Measurements from ENCODE around the gene IFITM2. TPM values are rescaled to one million over a fixed set of nuclear protein-coding genes. Genes with fewer than 3 reads are reported as not detected.

Gene IFITM2
- total and polyA plus RNA-seq, 10 donors, result 507 to 1,635 (median 979) TPM

DNA sequence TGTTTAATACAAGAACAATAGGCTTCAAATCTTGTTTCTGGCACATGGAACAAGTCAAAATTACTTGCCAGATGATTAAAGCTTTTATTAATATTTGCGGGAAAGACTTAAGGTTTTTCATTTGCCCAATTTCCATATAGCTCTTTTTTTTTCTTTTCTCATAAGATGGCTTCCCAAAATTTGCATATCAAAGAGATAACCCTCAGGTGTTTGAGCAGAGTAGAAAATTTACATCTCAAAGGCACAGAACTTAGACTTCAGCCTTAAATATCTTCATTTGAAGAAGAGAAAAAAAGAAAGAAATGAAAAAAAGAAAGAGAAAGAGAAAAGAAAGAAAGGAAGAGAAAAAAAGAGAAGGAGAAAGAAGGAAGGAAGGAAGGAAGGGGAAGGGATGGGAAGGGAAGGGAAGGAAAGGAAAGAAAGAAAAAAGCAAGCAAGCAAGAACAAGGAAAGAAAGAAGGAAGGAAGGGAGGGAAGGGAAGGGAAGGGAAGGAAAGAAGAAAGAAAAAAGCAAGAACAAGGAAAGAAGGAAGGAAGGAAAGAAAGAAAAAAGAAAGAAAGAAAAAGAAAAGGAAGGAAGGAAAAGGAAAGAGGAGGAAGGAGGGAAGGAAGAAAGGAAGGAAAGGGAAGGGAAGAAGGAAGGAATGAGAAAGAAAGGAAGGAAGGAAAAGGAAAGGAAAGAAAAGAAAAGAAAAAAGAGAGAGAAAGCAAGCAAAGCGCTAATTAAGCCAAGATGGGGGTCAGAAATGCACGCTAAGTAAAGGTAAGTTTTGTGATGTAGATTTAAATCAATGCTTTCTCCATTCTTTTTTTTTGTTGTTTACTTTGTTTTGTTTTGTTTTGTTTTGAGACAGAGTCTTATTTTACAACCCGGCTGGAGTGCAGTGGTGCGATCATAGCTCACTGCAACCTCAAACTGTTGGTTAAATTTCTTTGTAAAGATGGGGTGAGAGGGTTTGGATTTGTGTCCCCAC is 33.2 kb downstream of the IFITM2 start:
- DNase-seq, result no peak
- 67 to 89% (median 82%) methylated on average over 4 to 5 of the region's 5 CpGs for WGBS, 5 donors

DNA sequence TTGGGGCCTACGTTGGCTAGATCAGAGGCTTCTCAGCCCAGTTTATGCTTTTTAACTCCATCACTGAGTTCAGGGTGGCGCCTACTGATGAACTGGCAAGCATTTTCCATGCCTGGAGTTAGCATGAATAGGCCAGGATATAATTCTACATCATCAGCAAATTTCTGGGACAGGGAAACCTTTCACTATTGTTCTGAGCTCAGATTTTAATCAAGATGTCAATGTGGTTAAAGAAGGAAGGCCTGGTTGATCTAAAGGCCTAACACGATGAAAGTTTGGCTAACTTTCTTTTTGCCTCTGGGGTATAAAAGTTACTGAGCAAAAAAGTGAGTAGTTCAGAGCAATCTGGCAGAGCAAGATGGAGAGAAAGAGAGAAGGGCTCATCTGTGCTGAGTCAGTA is 34.7 kb downstream of the IFITM2 start:
- Histone ChIP-seq H3K27me3 (replicated peaks in 1 of 7) (no peaks in the 10 kb centered on the region), H3K4me1 (peaks cover 0 to 31% (median 10%) of the 10 kb centered on the region in 6 donors), H3K36me3 (no peaks in the 10 kb centered on the region), H3K4me3 (no peak overlapping the region), H3K9me3 (no peaks in the 10 kb centered on the region), H3K27ac (peak overlapping the region in 6 of 8 donors; percentile 15 to 66 (median 42))
- WGBS, 5 donors, result 66 to 69% (median 68%) methylated on average over 3 of the region's 3 CpGs
- intact Hi-C loops (cut with DNase I; ENCODE audit: low total_unique reads), result no loop called here
- no peak for DNase-seq
- TF ChIP-seq POLR2A (IDR thresholded peaks at IDR 0.05) (no peak), POLR2AphosphoS5 (IDR thresholded peaks at IDR 0.05) (no peak)
- TF ChIP-seq, protein P1, sequence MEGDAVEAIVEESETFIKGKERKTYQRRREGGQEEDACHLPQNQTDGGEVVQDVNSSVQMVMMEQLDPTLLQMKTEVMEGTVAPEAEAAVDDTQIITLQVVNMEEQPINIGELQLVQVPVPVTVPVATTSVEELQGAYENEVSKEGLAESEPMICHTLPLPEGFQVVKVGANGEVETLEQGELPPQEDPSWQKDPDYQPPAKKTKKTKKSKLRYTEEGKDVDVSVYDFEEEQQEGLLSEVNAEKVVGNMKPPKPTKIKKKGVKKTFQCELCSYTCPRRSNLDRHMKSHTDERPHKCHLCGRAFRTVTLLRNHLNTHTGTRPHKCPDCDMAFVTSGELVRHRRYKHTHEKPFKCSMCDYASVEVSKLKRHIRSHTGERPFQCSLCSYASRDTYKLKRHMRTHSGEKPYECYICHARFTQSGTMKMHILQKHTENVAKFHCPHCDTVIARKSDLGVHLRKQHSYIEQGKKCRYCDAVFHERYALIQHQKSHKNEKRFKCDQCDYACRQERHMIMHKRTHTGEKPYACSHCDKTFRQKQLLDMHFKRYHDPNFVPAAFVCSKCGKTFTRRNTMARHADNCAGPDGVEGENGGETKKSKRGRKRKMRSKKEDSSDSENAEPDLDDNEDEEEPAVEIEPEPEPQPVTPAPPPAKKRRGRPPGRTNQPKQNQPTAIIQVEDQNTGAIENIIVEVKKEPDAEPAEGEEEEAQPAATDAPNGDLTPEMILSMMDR (IDR thresholded peaks at IDR 0.05 in 8 of 11, conservative IDR thresholded peaks at IDR 0.05 in 3 of 11), result no peak

More for the DNA sequence above, 33.2 kb downstream of the IFITM2 start:
- intact Hi-C loops (cut with DNase I; ENCODE audit: low total_unique reads), result no loop called here
- TF ChIP-seq POLR2AphosphoS5 (IDR thresholded peaks at IDR 0.05), result no peak
- TF ChIP-seq, protein P1 (IDR thresholded peaks at IDR 0.05 in 8 of 11, conservative IDR thresholded peaks at IDR 0.05 in 3 of 11), result no peak
- no peak for TF ChIP-seq POLR2A (IDR thresholded peaks at IDR 0.05)
- Histone ChIP-seq H3K36me3 (no peaks in the 10 kb centered on the region), H3K9me3 (no peaks in the 10 kb centered on the region), H3K27ac (peak overlapping the region in 4 of 8 donors; percentile 42 to 66 (median 46)), H3K4me3 (no peak overlapping the region), H3K27me3 (replicated peaks in 1 of 7) (no peaks in the 10 kb centered on the region), H3K4me1 (peaks cover 11 to 46% (median 24%) of the 10 kb centered on the region in 6 donors)

DNA sequence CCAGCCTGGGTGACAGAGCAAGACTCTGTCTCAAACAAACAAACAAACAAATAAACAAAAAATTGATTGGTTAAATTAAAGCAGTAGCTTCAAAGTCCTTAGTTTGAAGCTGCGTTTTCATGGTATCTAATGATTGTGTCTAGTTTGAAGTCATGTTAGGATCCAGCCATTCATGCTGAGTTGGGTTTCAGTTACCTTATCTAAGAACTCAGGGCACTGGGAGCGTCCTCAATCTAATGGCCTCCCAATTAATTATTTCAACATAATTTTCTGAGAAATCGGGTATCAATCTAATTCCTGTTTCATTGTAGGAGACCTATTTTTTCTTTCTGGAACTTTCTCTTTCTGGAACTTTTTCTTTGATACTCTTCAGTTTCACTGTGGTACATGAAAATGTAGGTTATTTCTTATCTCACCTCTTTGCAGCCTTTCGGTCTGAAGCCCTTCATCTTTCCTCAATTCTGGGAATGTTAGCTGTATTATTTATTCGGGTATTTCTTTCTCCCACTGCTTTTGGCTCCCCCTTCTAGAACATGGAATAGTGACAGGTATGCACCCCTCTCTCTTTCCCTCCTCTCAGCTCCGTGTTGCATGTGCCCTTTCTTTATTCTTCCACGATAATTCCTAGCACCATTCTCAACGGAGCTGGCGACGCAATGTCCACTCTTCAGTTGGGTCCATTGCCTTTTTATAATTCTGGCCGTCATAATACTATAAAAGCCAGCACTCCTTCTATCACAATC is 37.4 kb downstream of the IFITM2 start:
- TF ChIP-seq POLR2AphosphoS5 (IDR thresholded peaks at IDR 0.05) (no peak), POLR2A (IDR thresholded peaks at IDR 0.05) (no peak)
- TF ChIP-seq, protein P1 (IDR thresholded peaks at IDR 0.05 in 8 of 11, conservative IDR thresholded peaks at IDR 0.05 in 3 of 11), result no peak
- DNase-seq, result no peak
- intact Hi-C loops (cut with DNase I; ENCODE audit: low total_unique reads), result no loop called here
- Histone ChIP-seq H3K36me3 (no peaks in the 10 kb centered on the region), H3K4me3 (no peak overlapping the region), H3K4me1 (peaks cover 0 to 37% (median 15%) of the 10 kb centered on the region in 6 donors), H3K9me3 (no peaks in the 10 kb centered on the region), H3K27me3 (replicated peaks in 1 of 7) (no peaks in the 10 kb centered on the region), H3K27ac (no peak overlapping the region)
- WGBS, 5 donors, result 92 to 94% (median 93%) methylated on average over 11 of the region's 11 CpGs

Measured in spleen (tissue), 11 donors.